Activated CD4-positive, alpha-beta T cell treated with anti-CD3 and anti-CD28 coated beads for 36 hours (primary cell): ENCODE measurements around the gene RAI14. TPM values are rescaled to one million over a fixed set of nuclear protein-coding genes. Genes with fewer than 3 reads are reported as not detected.
A peak's percentile ranks its signal among the peaks of the same experiment; 100 is the strongest.

ENCODE experiments used
- ATAC-seq: fragments of 200-7000 bp; cut with Tn5 transposase; one replicate; pipeline ENCODE4 v1.10.0; 2021; ENCODE audit warnings: mild to moderate bottlenecking, moderate library complexity
- CTCF ChIA-PET: fragments of 350-600 bp; sonication (Branson Sonifier 250); formaldehyde crosslinking; loops from one replicate; lab custom pipeline; 2021; ENCODE audit warnings: antibody characterized with exemption; lab: Charles Lee
- POLR2A ChIA-PET: fragments of 350-600 bp; sonication (Branson Sonifier 250); formaldehyde crosslinking; loops from one replicate; lab custom pipeline; 2021; ENCODE audit warnings: antibody characterized with exemption, inconsistent platforms; lab: Charles Lee
- DNase-seq: peaks from one replicate; pipeline ENCODE4 v3.0.0-alpha.2; 2020
- H3K27ac Mint-ChIP-seq: one replicate; pipeline ENCODE4 v1.8.0; 2021; ENCODE audit warnings: mixed read lengths
- H3K27me3 Mint-ChIP-seq: one replicate; pipeline ENCODE4 v1.8.0; 2021; ENCODE audit warnings: mixed read lengths
- H3K36me3 Mint-ChIP-seq: one replicate; pipeline ENCODE4 v1.8.0; 2021; ENCODE audit warnings: low read depth, mixed read lengths
- H3K4me1 Mint-ChIP-seq: one replicate; pipeline ENCODE4 v1.8.0; 2021; ENCODE audit warnings: mixed read lengths
- H3K4me3 Mint-ChIP-seq: one replicate; pipeline ENCODE4 v1.8.0; 2021; ENCODE audit warnings: mild to moderate bottlenecking, moderate library complexity, mixed read lengths
- H3K9me3 Mint-ChIP-seq: one replicate; pipeline ENCODE4 v1.8.0; 2021; ENCODE audit warnings: low read depth, mixed read lengths
- intact Hi-C, 2 experiments: fragments of 100-400 bp; cut with DNase I in 1 of 2; cut with micrococcal nuclease in 1 of 2; formaldehyde crosslinking; loops; one replicate each; pipeline versions ENCODE4 v1.14.2 to v1.15.1; 2022 to 2024; cut with DNase I, micrococcal nuclease
- total RNA-seq, 2 experiments: library from RNA; stranded (reverse); gene quantifications; one replicate each; pipeline ENCODE4 v1.2.3, GENCODE V29; 2021

Gene RAI14
- total RNA-seq: 1 to 10 TPM; 4.5 to 7.1 TPM

DNA sequence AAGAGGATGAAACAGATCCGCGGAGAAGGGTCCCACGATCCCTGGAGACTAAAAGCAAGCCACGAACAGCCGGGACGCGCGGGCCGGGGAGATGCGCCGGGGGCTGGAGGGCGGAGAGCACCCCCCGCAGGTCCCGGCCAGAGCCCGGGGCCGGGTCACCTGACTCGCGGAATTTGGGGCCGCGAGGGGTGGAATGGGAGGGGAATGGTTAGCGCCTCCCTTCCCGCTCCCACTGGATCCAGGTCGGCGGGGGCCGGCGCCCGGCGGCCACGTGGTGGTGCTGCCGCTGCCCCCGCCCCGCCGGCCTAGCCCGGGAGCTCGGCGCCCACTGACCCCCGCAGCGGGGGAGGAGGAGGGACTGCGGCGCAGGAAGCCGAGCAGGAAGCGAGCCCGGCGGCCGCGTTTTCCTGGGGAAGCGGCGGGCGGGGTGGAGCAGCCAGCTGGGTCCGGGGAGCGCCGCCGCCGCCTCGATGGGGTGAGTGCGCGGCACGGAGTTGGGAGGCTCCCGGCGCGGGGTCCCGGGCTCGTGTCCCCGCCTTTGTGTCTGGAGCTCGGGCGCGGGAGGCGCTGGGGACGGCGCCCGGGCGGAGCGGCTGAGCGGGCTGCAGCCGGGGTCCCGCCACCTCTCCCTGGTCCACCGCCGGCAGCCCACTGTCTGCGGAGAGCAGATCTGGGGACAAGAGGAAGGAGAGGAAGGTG, at the start of gene RAI14:
Gene RAI14, plus strand, starts transcription at position 328 of the 699 bp plus-strand sequence. CDS start 30,592 bp downstream, outside the sequence.
- peak; percentile 30 for ATAC-seq
- intact Hi-C loops: loop anchor here (2.0 to 5.0 kb wide), 2 partner anchors 183 to 261 kb away; partner anchors contain the start of genes TTC23L (in 2 of the 2), BRIX1 (in 1 of the 2) and RAD1 (in 1 of the 2)
- H3K9me3 Mint-ChIP-seq: no peaks in the 10 kb centered on the region
- ChIA-PET POLR2A (interaction anchor here (0.8 kb wide), 1 partner anchor 273 kb away, joined by 3 read pairs; the partner anchor contains the start of gene DNAJC21), CTCF (interaction anchor here (0.6 kb wide), 1 partner anchor 122 kb away, joined by 3 read pairs; no protein-coding TSS in a partner anchor)
- DNase-seq: peak; percentile 37
- peaks cover 3% of the 10 kb centered on the region for H3K36me3 Mint-ChIP-seq
- H3K4me1 Mint-ChIP-seq: peaks cover 16% of the 10 kb centered on the region
- H3K27me3 Mint-ChIP-seq: peaks cover 32% of the 10 kb centered on the region
- peak within 1 kb of the TSS; percentile 83 for H3K4me3 Mint-ChIP-seq
- peak within 1 kb of the TSS; percentile 85 for H3K27ac Mint-ChIP-seq

DNA sequence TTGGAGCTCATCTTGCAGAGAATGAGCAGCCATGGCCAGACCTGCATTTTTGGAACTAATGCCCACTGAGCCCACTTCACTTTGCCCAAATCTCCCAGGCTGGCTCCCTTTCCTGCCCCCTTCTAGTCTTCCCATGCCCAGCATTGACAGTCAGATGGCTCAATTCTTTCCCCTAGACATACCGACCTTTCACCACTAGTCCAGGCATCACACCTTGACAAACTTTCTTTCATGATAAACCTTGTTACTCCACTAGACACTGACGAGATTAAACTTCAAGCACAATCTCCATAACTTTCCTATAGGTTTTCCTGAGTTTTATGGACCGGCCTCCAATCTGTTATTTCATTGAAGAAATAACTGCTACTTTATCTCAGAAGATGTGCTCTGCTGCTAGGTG, 47.8 kb upstream of the RAI14 start:
- no peak overlapping the region for H3K4me3 Mint-ChIP-seq
- ATAC-seq (no peak), DNase-seq (no peak)
- no peaks in the 10 kb centered on the region for H3K9me3 Mint-ChIP-seq
- ChIA-PET POLR2A (no interaction called here), CTCF (interaction anchor here (1.2 kb wide), 1 partner anchor 55 kb away, joined by 3 read pairs; no protein-coding TSS in a partner anchor)
- H3K4me1 Mint-ChIP-seq: no peaks in the 10 kb centered on the region
- intact Hi-C loops: no loop called here
- peaks cover 4% of the 10 kb centered on the region for H3K27me3 Mint-ChIP-seq
- no peaks in the 10 kb centered on the region for H3K36me3 Mint-ChIP-seq
- H3K27ac Mint-ChIP-seq: no peak overlapping the region

DNA sequence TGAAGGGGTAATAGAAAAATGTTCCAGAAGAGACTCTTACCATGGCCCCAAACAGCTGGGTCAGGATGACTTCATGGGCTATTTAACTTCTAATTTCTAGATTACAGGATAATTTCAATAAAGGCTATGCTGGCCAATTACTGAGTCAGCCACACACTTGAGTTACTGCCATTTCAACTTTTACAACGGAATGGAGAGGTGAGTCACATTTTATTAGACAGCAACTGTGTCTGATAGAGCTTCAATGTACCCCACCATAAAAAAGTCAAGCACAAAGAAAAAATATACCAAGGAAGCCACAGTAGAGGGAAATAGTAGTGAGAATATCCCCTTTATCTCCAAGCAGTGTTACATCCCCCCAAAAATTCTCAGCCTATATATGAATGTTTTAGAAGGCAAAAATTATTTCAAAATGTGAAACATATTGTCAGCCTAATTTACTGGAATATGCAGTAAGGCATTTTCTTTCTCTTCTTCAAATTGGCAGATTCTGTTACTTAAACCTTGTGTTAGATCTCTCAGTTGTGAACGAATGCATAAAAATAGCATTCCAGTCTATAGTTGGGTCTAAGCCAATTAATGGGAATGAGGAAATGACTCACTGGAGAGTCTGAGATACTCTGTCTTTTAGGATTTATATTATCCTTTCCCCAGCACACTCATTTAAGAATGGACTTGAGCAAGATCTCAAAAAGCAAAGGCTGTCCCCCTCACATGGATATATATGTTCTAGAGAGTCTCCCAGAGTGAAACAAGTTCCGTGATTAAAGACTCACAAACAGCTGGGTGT, 47.1 kb upstream of the RAI14 start:
- no peaks in the 10 kb centered on the region for H3K4me1 Mint-ChIP-seq
- H3K27me3 Mint-ChIP-seq: peaks cover 4% of the 10 kb centered on the region
- H3K4me3 Mint-ChIP-seq: no peak overlapping the region
- ChIA-PET CTCF (no interaction called here), POLR2A (no interaction called here)
- intact Hi-C loops: no loop called here
- no peak overlapping the region for H3K27ac Mint-ChIP-seq
- no peaks in the 10 kb centered on the region for H3K9me3 Mint-ChIP-seq
- no peaks in the 10 kb centered on the region for H3K36me3 Mint-ChIP-seq
- ATAC-seq (no peak), DNase-seq (no peak)

DNA sequence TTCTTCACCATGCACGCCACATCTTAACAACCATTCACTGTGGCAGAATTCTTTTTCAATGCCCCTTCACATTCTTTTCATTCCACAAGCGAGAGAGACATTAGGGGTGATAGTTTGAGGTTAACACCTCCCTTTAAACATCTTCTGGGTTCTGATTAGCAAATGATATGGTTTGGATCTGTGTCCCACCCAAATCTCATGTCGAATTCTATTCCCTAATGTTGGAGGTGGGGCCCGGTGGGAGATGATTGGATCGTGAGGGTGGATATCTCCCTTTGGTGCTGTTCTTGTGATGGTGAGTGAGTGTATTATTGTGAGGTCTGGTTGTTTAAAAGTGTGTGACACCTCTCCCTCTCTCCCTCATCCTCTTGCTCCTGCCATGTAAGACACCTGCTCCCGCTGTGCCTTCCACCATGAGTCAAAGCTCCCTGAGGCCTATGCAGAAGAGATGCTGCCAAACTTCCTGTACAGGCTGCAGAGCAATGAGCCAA, 46.1 kb upstream of the RAI14 start:
- ChIA-PET CTCF (no interaction called here), POLR2A (no interaction called here)
- no peaks in the 10 kb centered on the region for H3K4me1 Mint-ChIP-seq
- H3K36me3 Mint-ChIP-seq: no peaks in the 10 kb centered on the region
- no peak for ATAC-seq
- DNase-seq: no peak
- H3K27me3 Mint-ChIP-seq: peaks cover 4% of the 10 kb centered on the region
- intact Hi-C loops: no loop called here
- no peak overlapping the region for H3K27ac Mint-ChIP-seq
- H3K4me3 Mint-ChIP-seq: no peak overlapping the region
- H3K9me3 Mint-ChIP-seq: no peaks in the 10 kb centered on the region

DNA sequence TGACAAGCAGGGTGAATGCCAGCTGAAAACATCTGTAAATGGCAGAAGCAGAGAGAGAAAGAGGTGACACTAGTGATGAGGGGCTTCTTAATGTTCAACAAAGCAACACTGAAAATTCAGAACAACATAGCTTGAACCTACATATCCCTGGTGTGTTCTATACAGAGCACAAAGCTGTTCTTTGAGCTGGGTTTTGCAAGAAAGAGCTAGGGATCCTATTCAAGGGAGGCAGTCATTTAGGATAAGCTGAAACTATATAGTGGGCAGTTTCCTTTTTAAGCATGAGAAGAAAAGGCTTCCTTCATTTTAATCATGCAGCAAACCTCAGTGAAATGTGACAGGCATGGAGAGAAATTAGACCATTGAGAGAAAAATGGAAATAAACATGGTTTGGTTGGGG, 45.6 kb upstream of the RAI14 start:
- no peak overlapping the region for H3K27ac Mint-ChIP-seq
- intact Hi-C loops: no loop called here
- no peaks in the 10 kb centered on the region for H3K9me3 Mint-ChIP-seq
- no peaks in the 10 kb centered on the region for H3K4me1 Mint-ChIP-seq
- ChIA-PET CTCF (interaction anchor here (0.6 kb wide), 1 partner anchor 10 kb away, joined by 3 read pairs; no protein-coding TSS in a partner anchor), POLR2A (no interaction called here)
- H3K4me3 Mint-ChIP-seq: no peak overlapping the region
- H3K27me3 Mint-ChIP-seq: peaks cover 5% of the 10 kb centered on the region
- no peak for ATAC-seq
- H3K36me3 Mint-ChIP-seq: no peaks in the 10 kb centered on the region
- DNase-seq: no peak

DNA sequence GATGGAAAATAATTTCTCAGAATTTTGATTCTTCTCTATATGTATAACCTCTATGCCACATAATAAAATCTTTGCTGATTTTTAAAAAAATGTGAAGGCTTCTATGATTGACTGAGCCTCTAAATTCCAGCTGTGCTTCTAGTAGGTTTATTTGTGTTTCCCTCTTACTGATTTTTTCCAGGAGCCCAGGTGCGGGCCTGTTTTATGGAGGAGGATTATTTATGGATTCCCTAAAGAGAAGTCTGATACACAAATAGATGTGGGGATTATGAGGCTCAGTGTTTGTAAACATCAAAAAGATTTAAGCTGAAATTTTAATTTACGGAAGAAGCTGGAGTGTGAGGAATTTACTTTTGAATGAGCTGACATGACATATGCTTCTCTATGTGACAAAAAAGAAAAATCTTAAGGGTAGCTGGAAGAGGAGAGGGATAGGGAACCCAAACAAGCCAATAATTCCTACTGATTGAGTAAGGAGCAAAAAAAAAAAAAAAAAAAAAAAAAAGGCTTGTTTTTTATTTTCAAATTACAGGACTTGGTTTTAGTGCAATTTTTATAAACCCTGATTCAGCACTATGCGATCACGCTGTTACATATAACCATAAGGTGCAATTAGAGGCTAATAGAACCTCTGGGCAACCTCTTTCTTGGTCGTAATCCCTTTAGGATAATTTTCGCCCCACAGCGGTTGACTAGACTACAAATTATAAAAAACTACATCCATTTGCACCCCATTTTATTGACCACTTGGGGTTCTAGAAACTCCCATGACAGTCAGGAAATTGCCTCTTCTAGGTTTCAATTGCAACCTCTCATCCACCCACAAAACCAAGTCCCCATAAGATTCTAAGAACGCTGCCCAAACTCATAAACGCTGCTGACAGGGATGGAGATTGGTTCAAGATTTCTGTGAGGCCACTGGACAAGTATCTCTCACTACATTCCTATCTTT, 44.4 kb upstream of the RAI14 start:
- ChIA-PET POLR2A (no interaction called here), CTCF (interaction anchor here (0.6 kb wide), 1 partner anchor 9 kb away, joined by 3 read pairs; no protein-coding TSS in a partner anchor)
- no peaks in the 10 kb centered on the region for H3K36me3 Mint-ChIP-seq
- no peak for DNase-seq
- no peak overlapping the region for H3K27ac Mint-ChIP-seq
- ATAC-seq: no peak
- H3K4me1 Mint-ChIP-seq: no peaks in the 10 kb centered on the region
- no peak overlapping the region for H3K4me3 Mint-ChIP-seq
- intact Hi-C loops: no loop called here
- no peaks in the 10 kb centered on the region for H3K9me3 Mint-ChIP-seq
- peaks cover 9% of the 10 kb centered on the region for H3K27me3 Mint-ChIP-seq

DNA sequence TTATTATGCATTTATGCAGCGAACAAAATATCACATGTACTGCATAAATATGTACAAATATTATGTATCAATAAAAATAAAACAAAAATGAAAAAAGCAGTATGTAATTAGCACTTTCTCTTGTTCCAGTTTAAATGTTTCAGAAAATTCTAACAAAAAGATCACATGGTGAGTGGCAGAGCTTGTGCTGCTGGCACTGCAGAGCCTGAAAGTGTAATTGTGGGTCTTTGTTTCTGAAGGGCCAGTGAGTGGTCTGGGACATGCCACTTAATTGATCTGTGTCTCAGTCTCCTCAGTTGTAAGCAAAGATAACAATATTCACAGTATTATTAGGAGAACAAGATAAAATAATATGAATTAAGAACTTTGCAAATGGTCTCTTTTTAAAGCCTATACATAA, 39.5 kb upstream of the RAI14 start:
- POLR2A ChIA-PET: no interaction called here
- intact Hi-C loops: no loop called here
- no peak overlapping the region for H3K4me3 Mint-ChIP-seq
- H3K27ac Mint-ChIP-seq: no peak overlapping the region
- H3K9me3 Mint-ChIP-seq: no peaks in the 10 kb centered on the region
- H3K4me1 Mint-ChIP-seq: peaks cover 7% of the 10 kb centered on the region
- no peaks in the 10 kb centered on the region for H3K36me3 Mint-ChIP-seq
- CTCF ChIA-PET: no interaction called here
- H3K27me3 Mint-ChIP-seq: peaks cover 10% of the 10 kb centered on the region
- no peak for ATAC-seq
- DNase-seq: no peak

DNA sequence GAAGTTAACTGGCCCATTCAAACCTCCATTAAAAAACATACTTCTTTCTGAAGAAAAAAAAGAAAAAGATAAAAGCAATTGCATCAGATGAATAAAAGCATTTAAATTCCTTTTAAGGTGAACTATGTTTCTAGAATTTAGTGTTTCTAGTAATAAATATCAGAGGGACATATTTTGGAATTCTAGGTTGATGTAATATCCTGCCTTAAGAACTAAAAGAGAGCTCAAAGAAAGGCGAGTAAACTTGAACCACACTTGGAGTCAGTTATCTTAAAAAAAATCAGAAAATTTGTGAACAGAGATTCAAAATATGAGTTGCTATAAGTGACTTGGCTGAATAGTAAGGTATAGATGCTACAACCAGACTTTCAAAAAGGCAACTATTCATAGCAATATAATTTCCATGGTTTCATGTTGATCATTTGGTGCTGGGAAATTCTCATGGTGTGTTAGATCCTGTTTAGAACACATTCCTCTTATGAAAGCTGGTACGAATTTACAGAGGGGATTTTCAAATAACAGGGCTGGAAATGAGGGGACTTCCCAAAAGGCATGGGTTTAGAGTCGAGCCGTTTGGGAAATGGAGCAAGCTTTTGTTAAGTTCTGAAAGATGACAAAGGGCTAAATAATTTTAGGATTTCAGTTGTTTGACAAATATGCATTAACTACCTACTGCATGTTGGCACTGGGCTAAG, 37.6 kb upstream of the RAI14 start:
- DNase-seq: no peak
- Mint-ChIP-seq H3K4me3 (no peak overlapping the region), H3K27me3 (peaks cover 10% of the 10 kb centered on the region), H3K27ac (no peak overlapping the region), H3K4me1 (peaks cover 14% of the 10 kb centered on the region), H3K36me3 (no peaks in the 10 kb centered on the region), H3K9me3 (no peaks in the 10 kb centered on the region)
- intact Hi-C loops: no loop called here
- no peak for ATAC-seq
- CTCF ChIA-PET: interaction anchor here (0.7 kb wide), 1 partner anchor 824 kb away, joined by 3 read pairs; no protein-coding TSS in a partner anchor
- POLR2A ChIA-PET: no interaction called here

DNA sequence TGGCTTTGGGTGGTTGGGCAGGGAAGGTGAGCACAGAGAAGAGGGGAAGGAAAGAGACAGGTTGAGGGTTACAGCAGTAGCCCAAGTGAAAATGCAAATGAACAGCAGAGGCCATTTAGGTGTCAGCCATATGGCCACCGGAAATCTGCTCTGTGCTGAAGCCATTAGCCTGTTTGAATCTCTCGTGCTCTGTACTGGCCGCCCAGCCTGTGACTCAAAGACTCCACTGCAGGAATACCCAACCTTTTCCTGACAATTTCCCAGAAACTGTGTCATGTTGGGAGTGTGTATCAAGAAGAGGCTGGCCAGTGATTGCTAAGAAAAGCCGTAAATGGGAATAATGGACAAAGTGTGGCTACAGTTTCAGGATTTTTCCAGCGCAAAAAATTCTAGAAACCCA, 35.9 kb upstream of the RAI14 start:
- ATAC-seq (no peak), DNase-seq (no peak)
- no peak overlapping the region for H3K27ac Mint-ChIP-seq
- H3K4me3 Mint-ChIP-seq: no peak overlapping the region
- H3K4me1 Mint-ChIP-seq: peaks cover 14% of the 10 kb centered on the region
- intact Hi-C loops: no loop called here
- H3K36me3 Mint-ChIP-seq: no peaks in the 10 kb centered on the region
- CTCF ChIA-PET: no interaction called here
- no peaks in the 10 kb centered on the region for H3K9me3 Mint-ChIP-seq
- POLR2A ChIA-PET: no interaction called here
- peaks cover 16% of the 10 kb centered on the region for H3K27me3 Mint-ChIP-seq

DNA sequence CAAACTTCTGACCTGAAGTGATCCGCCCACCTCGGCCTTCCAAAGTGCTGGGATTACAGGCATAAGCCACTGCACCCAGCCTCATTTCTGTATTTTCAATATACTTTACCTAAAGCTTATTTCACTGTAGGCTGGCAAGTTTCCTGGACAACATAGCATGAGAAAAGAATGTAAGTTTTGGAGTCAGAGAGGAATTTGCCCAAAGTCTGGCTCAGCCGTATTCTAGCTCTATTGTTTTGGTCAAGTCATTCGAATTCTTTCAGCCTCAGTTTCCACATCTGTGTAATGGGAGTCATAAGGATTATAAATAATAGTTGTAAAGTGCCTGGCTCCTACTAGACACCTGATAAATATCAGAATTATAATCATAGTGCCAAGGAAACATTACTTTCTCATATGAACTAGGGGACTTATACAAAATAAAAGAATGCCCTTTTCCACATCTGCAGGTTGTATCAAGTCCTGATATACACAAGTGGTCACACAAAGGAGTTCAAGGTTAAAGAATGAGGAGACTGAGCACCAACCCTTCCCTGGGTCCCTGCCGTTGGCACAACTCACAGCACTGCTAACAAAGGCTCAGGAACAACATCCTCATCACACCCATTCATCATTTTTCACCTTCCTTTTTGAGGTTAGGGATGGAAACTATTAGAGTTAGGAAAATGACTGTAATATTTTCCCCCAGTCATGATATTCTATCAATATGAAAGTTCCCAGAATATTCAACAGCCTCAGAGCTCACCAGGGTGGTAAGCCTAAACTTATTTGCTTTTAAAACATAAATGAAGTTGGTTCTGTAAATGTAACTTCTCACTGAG, 34.6 kb upstream of the RAI14 start:
- H3K36me3 Mint-ChIP-seq: no peaks in the 10 kb centered on the region
- no peak for DNase-seq
- no peak overlapping the region for H3K27ac Mint-ChIP-seq
- CTCF ChIA-PET: interaction anchor here (0.7 kb wide), 1 partner anchor 11 kb away, joined by 3 read pairs; no protein-coding TSS in a partner anchor
- H3K4me3 Mint-ChIP-seq: no peak overlapping the region
- peaks cover 11% of the 10 kb centered on the region for H3K27me3 Mint-ChIP-seq
- peak; percentile 74 for ATAC-seq
- no peaks in the 10 kb centered on the region for H3K9me3 Mint-ChIP-seq
- H3K4me1 Mint-ChIP-seq: peaks cover 14% of the 10 kb centered on the region
- intact Hi-C loops: no loop called here
- POLR2A ChIA-PET: no interaction called here
